ENCODE measurements around the gene ANXA2R. TPM values are rescaled to one million over a fixed set of nuclear protein-coding genes. Genes with fewer than 3 reads are reported as not detected.

ANXA2R gene
- total RNA-seq, 4 donors from 2014 or later = 1.1 to 2.7 (median 2.4) TPM

DNA sequence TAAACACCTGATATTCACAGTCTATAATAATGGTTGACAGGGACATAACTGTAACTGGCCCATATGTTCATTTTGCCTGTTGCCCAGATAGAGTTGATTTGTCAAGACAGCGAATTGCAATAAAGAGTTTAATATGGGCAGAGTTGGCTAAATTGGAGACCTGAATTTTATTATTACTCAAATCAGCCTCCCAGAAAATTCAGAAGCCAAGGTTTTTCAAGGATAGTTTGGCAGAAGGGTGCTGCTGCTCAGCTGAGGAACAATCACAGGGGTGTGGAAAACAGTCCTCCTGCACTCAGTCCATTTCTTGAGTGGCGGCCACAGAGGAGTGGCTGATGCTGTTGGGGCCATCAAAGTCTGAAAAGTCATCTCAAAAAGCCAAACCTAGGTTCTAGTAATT lies 19.0 kb downstream of the ANXA2R start:
- no peak overlapping the region for H3K4me3 ChIP-seq (ENCODE audit: low read depth, poor library complexity, severe bottlenecking)
- DNase-seq (ENCODE audit: low spot score in 2 of 2) = no peak
- TF ChIP-seq, protein P1, sequence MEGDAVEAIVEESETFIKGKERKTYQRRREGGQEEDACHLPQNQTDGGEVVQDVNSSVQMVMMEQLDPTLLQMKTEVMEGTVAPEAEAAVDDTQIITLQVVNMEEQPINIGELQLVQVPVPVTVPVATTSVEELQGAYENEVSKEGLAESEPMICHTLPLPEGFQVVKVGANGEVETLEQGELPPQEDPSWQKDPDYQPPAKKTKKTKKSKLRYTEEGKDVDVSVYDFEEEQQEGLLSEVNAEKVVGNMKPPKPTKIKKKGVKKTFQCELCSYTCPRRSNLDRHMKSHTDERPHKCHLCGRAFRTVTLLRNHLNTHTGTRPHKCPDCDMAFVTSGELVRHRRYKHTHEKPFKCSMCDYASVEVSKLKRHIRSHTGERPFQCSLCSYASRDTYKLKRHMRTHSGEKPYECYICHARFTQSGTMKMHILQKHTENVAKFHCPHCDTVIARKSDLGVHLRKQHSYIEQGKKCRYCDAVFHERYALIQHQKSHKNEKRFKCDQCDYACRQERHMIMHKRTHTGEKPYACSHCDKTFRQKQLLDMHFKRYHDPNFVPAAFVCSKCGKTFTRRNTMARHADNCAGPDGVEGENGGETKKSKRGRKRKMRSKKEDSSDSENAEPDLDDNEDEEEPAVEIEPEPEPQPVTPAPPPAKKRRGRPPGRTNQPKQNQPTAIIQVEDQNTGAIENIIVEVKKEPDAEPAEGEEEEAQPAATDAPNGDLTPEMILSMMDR (IDR thresholded peaks at IDR 0.05) = no peak
- no peak for TF ChIP-seq POLR2A (IDR thresholded peaks at IDR 0.05)
- intact Hi-C loops (cut with DNase I; ENCODE audit: low total_unique reads) = no loop called here
- WGBS, 2 donors = 77 to 79% methylated on average over 2 of the region's 2 CpGs

DNA sequence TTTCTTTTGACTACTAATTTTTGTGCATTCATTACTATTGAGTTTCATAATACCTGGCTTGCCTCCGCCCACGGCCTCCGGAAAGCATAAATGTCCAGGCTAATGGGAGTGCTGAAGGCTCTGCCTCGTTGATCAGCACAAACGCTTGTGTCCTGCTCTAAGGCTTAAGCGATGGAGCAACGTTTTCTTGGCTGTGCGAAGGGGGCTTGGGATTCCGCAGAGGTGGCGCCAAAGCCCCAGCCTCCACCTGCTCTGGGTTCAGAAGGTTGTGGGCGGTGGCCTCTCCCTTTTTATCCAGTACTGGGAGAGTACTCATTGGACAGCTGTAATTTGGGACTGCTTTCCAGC lies 19.7 kb downstream of the ANXA2R start:
- 29 to 32% methylated on average over 11 of the region's 11 CpGs for WGBS, 2 donors

DNA sequence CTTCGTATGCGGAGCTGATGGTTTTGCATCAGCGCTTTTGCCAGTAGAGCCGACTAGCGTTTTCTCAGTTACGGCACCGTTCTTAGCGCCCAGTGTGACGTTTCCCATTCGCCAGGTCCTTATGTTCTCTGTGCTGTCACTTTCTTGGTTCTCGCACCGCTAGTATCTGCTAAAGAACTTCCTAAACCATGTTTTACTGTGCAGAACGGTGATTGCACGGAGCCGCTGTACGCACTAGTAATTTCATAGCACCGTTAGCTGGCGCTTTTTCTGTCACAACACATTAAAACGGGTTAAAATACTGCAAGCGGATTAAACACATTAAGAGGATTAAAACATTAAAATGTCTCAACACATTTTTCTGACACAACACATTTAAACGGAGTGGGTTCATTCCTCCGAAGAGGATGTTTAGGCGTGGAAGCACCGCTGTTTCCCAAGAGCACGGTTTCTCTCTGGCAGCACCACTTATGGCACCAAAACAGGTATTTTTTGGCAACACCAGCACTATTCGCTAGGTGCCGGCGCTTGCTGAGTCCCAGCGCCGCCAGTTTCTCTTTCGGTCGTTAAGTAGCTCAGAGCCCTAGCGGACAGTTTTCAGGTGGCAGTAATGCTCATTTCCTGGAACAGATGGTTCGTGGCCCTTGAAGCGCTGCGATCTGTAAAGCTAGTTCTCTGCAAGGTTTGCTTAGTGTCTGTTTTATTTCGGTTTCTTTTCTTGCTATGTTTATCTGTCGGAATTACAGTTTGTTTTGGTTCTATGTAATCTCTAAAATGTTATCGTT lies 20.3 kb downstream of the ANXA2R start:
- TF ChIP-seq POLR2A (IDR thresholded peaks at IDR 0.05) = no peak
- no peak overlapping the region for H3K4me3 ChIP-seq (ENCODE audit: low read depth, poor library complexity, severe bottlenecking)
- peak in 1 of 2 donors; percentile 93 for DNase-seq (ENCODE audit: low spot score in 2 of 2)
- 9 to 14% methylated on average over 39 of the region's 39 CpGs for WGBS, 2 donors
- intact Hi-C loops (cut with DNase I; ENCODE audit: low total_unique reads) = no loop called here

More for the DNA sequence above, 19.7 kb downstream of the ANXA2R start:
- no peak overlapping the region for H3K4me3 ChIP-seq (ENCODE audit: low read depth, poor library complexity, severe bottlenecking)
- intact Hi-C loops (cut with DNase I; ENCODE audit: low total_unique reads) = no loop called here
- TF ChIP-seq, protein P1 (IDR thresholded peaks at IDR 0.05) = no peak
- TF ChIP-seq POLR2A (IDR thresholded peaks at IDR 0.05) = no peak
- peak in 1 of 2 donors; percentile 83 for DNase-seq (ENCODE audit: low spot score in 2 of 2)

DNA sequence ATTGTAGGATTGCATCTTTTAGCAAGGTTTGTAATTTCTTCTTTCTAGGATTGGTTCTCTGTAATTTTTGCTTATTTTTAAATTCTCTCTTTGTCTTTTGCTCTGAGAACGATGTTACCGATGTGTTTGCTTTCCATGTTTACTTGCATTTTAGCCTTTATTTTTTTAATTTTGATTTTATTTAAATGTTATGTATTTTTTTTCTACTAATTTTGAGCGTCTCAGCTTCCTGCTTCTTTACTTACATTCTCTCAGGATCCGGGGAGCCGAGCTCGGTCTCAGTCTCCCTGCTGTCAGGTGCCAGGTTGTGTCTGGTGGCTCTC lies 20.9 kb downstream of the ANXA2R start:
- no peak overlapping the region for H3K4me3 ChIP-seq (ENCODE audit: low read depth, poor library complexity, severe bottlenecking)
- 16 to 26% methylated on average over 6 of the region's 6 CpGs for WGBS, 2 donors
- intact Hi-C loops (cut with DNase I; ENCODE audit: low total_unique reads) = no loop called here
- DNase-seq (ENCODE audit: low spot score in 2 of 2) = no peak
- TF ChIP-seq POLR2A (IDR thresholded peaks at IDR 0.05) = no peak
- TF ChIP-seq, protein P1 (IDR thresholded peaks at IDR 0.05) = no peak

DNA sequence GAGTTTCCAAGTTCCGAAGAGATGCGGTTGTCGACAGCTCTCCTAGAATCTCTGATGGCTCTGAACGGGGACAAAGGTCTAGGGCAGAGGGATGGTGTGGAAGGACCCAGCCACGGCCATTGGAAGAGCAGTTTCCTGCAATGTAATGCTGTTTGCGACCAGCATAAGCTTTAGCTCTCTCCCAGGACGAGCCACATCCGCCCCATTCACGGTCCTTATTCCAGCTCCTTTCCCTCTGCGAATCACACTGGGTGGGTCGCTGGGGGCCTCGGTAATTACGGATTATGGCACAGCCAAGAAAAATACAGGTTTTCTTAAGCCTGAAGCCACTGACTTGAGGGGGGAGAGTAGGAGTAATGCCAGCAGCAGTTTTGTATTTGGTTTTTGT lies 22.7 kb downstream of the ANXA2R start:
- DNase-seq (ENCODE audit: low spot score in 2 of 2) = peak in 1 of 2 donors; percentile 90
- 13 to 19% methylated on average over 13 of the region's 13 CpGs for WGBS, 2 donors
- intact Hi-C loops (cut with DNase I; ENCODE audit: low total_unique reads) = no loop called here
- TF ChIP-seq, protein P1 (IDR thresholded peaks at IDR 0.05) = no peak
- TF ChIP-seq POLR2A (IDR thresholded peaks at IDR 0.05) = no peak
- peak overlapping the region; percentile 30 for H3K4me3 ChIP-seq (ENCODE audit: low read depth, poor library complexity, severe bottlenecking)

DNA sequence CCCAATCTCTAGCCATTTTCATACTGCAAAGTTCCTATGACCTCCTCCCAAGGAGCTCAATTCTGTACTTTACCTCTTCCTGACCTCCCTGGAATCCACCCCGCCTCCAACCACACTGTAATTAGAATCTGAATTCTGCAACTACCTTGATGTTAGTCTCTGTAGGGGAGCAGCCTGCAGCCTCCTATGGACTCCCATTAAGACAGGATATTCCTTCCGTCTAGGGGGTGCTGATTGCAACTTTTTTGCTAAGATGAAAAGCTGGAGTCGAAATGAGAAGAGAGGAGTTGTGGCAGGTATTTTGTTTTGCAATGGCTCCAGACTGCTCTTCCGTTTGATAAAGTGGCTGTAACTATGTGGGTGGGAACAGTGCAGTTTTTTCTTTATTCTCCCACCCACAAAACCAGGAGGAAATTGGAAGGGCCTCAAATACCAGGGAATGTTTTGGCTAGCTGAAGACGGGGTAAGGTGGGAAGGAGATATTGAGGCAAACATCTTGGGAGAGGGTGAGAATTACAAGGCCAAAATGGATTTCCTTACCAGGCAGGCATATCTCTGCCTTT lies 23.8 kb downstream of the ANXA2R start:
- intact Hi-C loops (cut with DNase I; ENCODE audit: low total_unique reads) = no loop called here
- WGBS, 2 donors = 71 to 76% methylated on average over 5 of the region's 5 CpGs
- no peak overlapping the region for H3K4me3 ChIP-seq (ENCODE audit: low read depth, poor library complexity, severe bottlenecking)
- TF ChIP-seq, protein P1 (IDR thresholded peaks at IDR 0.05) = no peak
- no peak for TF ChIP-seq POLR2A (IDR thresholded peaks at IDR 0.05)
- DNase-seq (ENCODE audit: low spot score in 2 of 2) = no peak
